Colon (tissue), 2 donors: Measurements from ENCODE around the gene LPP.

ENCODE experiments used
- FAIRE-seq: peaks from 2 replicates; lab custom pipeline; 2012; peaks lifted over from hg19 to GRCh38; lab: Jason Lieb, UNC
- donor health status: control.
- donor health status: control.

Gene LPP

DNA sequence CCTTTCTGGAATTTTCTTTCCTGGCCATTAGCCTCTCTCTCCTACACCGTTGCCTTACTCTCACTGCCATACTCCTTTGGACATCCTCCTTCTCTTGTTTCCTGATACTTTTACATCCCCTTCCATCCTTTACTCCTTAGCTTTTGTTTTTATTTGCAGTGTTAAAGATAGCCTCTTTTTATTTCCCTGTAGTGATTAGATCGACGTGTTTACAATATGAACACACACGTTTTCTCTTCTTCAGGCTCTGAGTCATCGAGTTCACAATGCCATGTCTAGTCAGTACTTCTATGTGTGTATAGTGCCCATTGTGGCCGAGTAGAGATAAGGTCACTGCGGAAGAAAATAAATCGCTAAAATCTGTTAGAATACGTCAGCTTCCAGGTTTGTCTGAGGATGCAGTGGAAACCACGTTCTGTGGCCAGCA is 208.5 kb downstream of the LPP start:
- no peak for FAIRE-seq

DNA sequence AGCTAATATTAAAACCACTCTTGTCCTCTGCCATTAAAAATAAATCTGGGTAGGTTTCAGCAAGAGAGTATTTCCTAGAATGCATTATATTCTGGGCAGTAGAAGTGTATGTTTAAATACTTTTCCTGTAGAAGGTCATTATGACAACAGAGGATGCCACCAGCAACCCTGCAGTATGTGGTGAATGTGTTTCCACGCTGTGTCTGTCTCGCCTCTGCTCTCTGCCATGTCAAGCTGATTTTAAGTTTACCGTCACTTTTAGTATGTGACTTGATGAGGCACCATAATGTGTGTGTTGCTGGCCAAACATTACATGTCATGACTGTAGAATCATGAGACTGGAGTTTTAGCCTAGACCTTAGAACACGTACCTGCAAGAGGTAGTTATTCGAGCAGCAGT is 211.2 kb downstream of the LPP start:
- FAIRE-seq = no peak

DNA sequence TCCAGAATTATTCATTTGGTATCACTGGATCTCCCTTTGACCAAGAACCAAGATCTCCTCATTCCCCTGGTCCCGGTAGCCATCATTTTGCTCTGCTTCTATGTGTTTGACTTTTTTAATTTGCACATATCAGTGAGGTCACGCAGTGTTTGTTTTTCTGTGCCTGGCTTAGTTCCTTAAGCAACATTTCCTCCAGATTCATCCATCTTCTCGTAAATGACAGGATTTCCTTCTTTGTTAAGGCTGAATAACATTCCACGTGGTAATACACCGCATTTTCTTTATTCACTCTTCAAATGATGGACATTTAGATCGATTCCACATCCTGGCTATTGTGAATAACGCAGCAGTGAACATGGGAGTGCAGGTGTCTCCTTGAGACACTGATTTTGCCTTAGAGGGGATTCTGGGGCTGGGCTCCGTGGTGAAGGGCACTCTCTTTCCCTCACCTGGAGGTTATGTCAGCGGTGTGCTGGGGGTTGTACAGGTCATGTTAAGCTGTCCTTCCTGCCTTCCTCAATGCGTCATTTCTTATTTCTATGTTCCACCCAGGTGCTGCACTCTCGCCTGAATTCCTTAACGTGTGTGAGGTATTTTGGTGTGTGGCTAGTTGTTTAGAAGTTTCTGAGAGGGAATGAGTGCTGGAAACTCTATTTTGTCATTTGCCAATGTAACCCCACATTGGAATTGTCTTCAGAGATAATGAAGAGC is 212.2 kb downstream of the LPP start:
- FAIRE-seq = no peak

- no peak for FAIRE-seq
Measured at GRCh38 chr3:188367678-188368077, 213.7 kb downstream of the LPP start.

DNA sequence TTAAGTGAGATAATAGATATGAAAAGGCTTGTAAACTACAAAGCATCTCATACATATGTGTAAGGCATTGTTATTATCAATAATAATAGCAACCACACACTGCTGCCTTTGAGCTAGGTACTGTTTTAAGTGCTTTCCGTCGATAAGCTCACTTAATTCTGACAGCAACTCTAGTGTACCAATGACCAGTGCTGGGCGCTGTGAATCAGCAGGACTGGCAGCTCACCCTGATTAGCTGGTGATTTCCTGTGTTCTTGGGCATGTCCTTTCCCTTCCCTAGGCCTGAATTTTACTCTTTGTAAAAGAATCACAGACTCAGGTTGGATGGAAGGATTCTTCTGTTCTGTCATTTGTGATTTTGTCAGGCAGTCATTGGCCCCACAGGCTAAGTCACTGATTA is 215.6 kb downstream of the LPP start:
- no peak for FAIRE-seq

- no peak for FAIRE-seq
Measured at GRCh38 chr3:188370081-188370830, 216.3 kb downstream of the LPP start.

GRCh38 chr3:188378786-188379185 is 224.8 kb downstream of the LPP start:
- no peak for FAIRE-seq

GRCh38 chr3:188380252-188380651 is 226.3 kb downstream of the LPP start:
- FAIRE-seq = no peak

DNA sequence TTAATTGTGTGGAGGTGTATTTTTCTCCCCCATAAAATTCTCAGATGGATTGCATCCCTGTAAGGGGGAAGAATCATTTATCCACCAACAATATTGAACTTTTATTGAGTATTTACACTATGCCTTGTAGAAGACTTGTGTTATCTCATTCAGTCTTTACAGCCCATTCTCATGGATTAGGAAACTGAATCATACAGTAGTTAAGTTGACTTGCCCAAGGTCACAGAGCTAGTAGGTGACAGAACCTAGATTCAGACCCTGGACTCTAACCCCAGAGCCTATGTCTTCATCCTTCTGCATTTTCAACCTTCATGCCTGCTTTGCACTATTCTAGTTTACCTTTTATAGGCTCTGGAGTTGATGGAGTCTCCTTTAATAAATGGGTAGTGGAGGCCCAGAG is 226.8 kb downstream of the LPP start:
- FAIRE-seq = no peak

GRCh38 chr3:188383748-188384147 is 229.8 kb downstream of the LPP start:
- no peak for FAIRE-seq

GRCh38 chr3:188385295-188385694 is 231.3 kb downstream of the LPP start:
- FAIRE-seq = no peak

DNA sequence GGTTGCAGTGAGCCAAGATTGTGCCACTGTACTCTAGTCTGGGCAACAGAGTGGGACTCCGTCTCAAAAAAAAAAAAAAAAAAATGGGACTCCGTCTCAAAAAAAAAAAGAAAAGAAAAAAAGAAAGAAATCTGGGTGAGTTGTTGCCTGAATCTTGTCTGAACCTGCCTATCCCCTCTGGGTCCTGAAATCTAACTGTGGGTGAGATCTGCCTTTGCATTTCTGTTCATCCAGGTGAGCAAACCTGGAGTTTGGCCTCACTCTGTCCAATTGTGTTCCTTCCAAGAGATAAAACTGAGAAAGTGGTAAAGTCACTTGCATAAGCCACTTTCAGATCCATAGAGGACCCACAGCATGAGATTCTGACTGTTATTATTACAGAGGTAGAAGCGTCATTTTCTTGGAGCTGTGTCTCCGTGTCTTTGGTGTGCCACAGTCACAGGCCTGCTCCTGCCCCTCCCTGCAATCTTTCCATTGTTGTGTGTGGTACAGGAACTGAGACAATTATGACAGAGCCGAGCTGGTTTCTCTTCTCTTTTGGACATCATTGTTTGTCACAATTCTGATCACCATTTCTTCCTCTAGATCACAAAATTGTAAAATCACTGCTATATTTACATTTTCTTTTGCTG is 235.9 kb downstream of the LPP start:
- FAIRE-seq = no peak

DNA sequence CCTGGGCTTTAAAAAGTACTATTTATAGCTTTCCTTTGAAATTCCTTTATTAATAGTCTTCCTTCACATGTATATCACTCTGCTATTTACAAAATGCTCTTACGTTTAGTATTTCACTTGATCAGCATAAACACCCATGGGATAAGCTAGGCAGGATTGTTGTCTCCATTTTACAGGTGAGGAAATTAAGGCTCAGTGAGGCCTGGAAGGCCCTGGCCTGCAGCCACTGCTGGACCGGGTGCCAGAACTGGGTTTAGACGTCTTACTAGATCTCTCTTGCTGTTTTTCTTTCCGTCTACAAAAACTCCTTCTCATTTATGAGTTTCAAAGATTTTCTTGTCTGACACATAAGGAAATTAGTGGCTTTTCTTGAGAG is 236.4 kb downstream of the LPP start:
- no peak for FAIRE-seq

DNA sequence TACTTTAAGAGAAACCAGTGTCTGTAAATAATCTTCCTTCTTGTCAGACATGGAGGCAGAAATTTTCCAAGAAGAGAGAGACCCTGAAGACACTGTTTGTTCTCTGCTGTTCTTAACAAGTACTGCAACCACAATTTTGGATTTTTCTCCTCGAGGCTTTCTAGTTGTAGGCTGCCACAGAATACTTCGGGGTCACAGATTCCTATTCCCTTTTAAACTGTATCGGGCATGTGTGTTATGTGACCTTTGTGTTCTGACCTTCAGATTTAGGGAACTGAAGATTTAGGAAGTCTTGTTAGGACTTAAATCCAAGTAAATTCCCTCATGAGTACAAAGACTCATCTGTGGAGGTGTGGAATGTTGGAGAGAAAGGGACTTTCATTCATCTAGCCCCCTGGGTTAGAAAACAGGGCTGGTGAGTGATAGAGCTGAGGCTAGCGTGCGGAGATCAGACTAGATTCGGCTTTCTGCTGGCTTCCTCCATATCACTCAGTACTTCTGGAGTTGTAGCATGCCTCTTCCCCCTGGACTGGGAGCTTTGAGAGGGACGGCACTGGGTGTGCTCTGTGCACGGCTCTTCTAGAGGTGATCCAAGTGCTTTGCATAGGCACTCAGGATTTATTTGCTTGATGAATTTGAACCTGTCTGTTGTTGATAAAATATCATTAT is 237.0 kb downstream of the LPP start:
- FAIRE-seq = no peak

GRCh38 chr3:188391592-188391991 is 237.6 kb downstream of the LPP start:
- no peak for FAIRE-seq

DNA sequence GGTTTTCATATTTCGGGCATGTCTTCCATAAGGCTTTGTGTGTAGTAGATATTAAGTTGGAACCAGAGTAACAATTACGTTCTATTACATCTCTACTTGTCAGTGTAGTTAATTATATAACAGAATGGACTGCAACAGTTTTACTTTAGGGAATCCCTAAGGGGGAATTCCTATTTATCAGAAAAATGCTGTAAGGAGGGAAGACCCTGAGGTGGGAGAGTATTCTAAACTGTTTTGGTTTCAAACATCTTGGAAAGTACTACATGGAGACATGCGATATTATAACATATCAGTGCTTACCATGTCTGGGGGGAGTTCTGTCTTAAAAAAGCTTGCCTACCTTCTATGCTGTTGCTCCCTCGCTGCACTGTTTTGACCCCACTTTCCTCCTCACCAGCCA is 238.1 kb downstream of the LPP start:
- no peak for FAIRE-seq

GRCh38 chr3:188394623-188395022 is 240.7 kb downstream of the LPP start:
- peak; percentile 28 for FAIRE-seq

DNA sequence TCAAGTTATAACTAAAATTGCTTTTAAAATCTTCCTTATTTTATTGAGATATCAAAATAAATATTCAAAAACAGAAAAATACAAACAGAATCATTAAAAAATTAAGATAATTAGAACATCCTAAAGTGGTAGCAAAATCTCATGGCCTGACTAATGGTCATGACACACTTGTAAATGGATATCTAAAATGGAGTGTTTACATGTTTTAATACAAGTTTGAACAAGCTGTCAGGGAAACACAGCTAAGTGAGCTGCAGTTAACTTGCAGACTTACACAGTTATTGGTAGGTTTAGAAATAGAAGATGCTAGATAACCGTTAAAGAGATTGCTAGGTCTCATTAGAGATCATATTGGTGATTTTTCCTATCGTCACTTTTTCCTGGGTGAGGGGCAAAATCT is 242.3 kb downstream of the LPP start:
- peak; percentile 31 for FAIRE-seq

DNA sequence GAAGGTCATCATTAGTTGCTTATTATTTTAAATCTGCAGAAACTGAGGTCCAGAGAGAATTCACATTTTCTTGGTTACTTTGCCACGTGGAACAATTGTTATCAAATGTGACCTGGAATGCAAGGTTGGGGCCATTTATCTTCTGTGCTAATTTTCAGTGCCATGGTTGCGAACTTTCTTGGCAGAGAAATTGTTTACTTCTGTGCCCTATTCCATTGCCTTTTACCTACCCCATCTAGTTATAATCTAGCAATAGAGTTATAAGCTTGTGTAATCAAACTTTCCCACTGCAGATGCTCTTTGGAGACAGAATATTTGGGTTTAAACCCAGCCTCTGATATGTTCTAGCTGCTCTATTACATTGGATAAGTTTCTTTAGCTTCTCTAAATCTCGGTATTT is 242.9 kb downstream of the LPP start:
- no peak for FAIRE-seq

DNA sequence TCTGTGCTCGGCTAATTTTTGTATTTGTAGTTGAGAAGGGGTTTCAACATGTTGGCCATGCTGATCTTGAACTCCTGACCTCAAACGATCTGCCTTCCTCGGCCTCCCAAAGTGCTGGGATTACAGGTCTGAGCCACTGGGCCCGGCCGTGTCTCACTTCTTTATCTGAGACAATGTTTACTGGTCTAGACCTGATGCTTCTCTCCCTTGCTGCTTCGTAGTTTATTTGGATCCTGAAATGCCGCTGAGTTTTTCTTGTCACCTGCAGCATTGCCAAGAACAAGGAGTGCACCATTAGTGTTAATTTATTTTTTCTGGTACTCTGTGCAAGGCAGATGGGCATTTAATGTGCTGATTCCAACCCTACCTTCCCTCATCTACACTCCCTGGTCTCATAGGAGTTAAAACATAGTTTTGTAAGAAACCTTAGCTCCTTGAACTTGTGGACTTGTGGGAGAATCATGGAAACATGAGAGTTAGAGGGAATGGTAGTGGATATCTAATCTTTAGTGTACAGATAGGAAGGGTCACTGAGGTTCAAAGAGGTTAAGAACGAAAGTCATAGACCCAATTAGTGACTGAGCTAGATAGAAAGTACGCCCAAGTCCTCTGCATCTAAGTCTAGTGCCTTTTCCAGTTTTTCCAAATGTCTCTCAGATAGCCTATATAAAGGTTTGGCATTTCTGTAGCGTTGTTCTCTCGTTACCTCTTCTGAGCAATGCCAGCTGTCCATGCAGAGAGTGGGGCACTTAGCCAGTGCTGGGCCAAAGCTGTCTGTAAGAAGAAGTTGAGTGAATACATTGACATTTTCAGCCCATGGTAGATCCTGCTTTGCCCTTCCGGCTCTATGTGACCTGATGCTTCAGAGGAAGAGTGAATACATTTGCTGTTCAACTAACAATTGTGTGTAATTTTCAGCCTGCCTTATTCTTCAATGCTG is 244.1 kb downstream of the LPP start:
- no peak for FAIRE-seq

DNA sequence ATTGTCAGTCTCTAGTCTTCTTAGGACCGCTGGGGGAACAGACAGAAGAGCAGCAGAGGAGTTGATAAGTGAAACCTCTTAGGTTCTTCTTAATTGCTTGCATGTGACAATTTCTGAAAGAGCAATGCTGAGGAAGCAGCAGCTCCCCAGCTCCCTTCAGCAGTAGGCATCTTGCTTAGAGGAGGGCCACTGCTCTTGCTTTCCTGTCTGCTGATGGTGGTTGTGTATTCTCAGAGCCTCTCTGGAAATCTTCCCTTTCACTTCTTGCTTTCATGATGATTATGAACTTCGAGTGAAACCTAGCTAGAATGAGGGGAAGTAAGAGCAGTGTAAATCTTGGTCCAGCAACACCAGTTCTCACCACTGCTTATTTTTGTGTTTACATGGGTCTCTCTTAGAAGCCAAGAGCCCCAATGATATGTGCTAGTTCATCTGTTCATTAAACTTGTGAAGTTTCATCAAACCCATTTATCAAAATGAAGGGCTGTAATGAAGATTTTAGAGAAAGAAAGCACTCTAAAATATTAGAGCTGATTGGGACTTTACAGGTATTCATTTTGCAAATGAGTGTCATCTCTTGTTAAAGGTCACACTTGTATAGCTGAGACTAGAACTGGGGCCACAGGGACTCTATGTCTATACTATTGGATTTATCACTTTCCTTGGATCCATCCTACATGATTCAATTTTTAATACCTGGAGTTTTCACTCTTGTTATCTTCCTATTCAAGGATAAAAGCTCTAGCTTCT is 246.7 kb downstream of the LPP start:
- no peak for FAIRE-seq
